ENCODE measurements around the gene ANKRD42. TPM values are rescaled to one million over a fixed set of nuclear protein-coding genes. Genes with fewer than 3 reads are reported as not detected.

ANKRD42 gene
- total and polyA plus RNA-seq, 2 experiments from 2014 or later: 5.3 to 5.7 TPM

DNA sequence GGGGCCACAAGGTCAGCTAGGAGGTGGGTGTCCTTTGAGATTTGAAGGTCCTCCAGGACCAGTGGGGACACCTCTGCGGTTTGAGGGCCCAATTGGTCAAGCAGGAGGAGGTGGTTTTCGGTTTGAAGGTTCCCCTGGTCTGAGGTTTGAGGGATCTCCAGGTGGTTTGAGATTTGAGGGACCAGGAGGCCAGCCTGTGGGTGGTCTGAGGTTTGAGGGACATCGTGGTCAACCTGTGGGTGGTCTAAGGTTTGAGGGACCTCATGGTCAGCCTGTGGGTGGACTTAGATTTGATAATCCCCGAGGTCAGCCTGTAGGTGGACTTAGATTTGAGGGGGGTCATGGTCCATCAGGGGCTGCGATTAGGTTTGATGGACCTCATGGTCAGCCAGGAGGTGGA, 24.8 kb upstream of the ANKRD42 start:
- no peak for TF ChIP-seq STAT1 (IDR thresholded peaks at IDR 0.05; ENCODE audit: unreplicated experiment)
- no peak for TF ChIP-seq ZNF114 (CRISPR knock-in tag; IDR thresholded peaks at IDR 0.05)
- TF ChIP-seq EZH2phosphoT487 (IDR thresholded peaks at IDR 0.05; ENCODE audit: unreplicated experiment): no peak
- TF ChIP-seq POLR2AphosphoS5 (IDR thresholded peaks at IDR 0.05; ENCODE audit: low read depth): no peak
- TF ChIP-seq, protein P1, sequence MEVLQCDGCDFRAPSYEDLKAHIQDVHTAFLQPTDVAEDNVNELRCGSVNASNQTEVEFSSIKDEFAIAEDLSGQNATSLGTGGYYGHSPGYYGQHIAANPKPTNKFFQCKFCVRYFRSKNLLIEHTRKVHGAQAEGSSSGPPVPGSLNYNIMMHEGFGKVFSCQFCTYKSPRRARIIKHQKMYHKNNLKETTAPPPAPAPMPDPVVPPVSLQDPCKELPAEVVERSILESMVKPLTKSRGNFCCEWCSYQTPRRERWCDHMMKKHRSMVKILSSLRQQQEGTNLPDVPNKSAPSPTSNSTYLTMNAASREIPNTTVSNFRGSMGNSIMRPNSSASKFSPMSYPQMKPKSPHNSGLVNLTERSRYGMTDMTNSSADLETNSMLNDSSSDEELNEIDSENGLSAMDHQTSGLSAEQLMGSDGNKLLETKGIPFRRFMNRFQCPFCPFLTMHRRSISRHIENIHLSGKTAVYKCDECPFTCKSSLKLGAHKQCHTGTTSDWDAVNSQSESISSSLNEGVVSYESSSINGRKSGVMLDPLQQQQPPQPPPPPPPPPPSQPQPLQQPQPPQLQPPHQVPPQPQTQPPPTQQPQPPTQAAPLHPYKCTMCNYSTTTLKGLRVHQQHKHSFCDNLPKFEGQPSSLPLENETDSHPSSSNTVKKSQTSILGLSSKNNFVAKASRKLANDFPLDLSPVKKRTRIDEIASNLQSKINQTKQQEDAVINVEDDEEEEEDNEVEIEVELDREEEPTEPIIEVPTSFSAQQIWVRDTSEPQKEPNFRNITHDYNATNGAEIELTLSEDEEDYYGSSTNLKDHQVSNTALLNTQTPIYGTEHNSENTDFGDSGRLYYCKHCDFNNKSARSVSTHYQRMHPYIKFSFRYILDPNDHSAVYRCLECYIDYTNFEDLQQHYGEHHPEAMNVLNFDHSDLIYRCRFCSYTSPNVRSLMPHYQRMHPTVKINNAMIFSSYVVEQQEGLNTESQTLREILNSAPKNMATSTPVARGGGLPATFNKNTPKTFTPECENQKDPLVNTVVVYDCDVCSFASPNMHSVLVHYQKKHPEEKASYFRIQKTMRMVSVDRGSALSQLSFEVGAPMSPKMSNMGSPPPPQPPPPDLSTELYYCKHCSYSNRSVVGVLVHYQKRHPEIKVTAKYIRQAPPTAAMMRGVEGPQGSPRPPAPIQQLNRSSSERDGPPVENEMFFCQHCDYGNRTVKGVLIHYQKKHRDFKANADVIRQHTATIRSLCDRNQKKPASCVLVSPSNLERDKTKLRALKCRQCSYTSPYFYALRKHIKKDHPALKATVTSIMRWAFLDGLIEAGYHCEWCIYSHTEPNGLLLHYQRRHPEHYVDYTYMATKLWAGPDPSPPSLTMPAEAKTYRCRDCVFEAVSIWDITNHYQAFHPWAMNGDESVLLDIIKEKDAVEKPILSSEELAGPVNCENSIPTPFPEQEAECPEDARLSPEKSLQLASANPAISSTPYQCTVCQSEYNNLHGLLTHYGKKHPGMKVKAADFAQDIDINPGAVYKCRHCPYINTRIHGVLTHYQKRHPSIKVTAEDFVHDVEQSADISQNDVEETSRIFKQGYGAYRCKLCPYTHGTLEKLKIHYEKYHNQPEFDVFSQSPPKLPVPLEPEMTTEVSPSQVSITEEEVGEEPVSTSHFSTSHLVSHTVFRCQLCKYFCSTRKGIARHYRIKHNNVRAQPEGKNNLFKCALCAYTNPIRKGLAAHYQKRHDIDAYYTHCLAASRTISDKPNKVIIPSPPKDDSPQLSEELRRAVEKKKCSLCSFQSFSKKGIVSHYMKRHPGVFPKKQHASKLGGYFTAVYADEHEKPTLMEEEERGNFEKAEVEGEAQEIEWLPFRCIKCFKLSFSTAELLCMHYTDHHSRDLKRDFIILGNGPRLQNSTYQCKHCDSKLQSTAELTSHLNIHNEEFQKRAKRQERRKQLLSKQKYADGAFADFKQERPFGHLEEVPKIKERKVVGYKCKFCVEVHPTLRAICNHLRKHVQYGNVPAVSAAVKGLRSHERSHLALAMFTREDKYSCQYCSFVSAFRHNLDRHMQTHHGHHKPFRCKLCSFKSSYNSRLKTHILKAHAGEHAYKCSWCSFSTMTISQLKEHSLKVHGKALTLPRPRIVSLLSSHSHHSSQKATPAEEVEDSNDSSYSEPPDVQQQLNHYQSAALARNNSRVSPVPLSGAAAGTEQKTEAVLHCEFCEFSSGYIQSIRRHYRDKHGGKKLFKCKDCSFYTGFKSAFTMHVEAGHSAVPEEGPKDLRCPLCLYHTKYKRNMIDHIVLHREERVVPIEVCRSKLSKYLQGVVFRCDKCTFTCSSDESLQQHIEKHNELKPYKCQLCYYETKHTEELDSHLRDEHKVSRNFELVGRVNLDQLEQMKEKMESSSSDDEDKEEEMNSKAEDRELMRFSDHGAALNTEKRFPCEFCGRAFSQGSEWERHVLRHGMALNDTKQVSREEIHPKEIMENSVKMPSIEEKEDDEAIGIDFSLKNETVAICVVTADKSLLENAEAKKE (CRISPR knock-in tag; IDR thresholded peaks at IDR 0.05): no peak
- TF ChIP-seq, protein P2, sequence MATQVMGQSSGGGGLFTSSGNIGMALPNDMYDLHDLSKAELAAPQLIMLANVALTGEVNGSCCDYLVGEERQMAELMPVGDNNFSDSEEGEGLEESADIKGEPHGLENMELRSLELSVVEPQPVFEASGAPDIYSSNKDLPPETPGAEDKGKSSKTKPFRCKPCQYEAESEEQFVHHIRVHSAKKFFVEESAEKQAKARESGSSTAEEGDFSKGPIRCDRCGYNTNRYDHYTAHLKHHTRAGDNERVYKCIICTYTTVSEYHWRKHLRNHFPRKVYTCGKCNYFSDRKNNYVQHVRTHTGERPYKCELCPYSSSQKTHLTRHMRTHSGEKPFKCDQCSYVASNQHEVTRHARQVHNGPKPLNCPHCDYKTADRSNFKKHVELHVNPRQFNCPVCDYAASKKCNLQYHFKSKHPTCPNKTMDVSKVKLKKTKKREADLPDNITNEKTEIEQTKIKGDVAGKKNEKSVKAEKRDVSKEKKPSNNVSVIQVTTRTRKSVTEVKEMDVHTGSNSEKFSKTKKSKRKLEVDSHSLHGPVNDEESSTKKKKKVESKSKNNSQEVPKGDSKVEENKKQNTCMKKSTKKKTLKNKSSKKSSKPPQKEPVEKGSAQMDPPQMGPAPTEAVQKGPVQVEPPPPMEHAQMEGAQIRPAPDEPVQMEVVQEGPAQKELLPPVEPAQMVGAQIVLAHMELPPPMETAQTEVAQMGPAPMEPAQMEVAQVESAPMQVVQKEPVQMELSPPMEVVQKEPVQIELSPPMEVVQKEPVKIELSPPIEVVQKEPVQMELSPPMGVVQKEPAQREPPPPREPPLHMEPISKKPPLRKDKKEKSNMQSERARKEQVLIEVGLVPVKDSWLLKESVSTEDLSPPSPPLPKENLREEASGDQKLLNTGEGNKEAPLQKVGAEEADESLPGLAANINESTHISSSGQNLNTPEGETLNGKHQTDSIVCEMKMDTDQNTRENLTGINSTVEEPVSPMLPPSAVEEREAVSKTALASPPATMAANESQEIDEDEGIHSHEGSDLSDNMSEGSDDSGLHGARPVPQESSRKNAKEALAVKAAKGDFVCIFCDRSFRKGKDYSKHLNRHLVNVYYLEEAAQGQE (IDR thresholded peaks at IDR 0.05; ENCODE audit: unreplicated experiment): no peak
- TF ChIP-seq EZH2 (IDR thresholded peaks at IDR 0.05; ENCODE audit: low read depth, unreplicated experiment): no peak
- TF ChIP-seq, protein P3, sequence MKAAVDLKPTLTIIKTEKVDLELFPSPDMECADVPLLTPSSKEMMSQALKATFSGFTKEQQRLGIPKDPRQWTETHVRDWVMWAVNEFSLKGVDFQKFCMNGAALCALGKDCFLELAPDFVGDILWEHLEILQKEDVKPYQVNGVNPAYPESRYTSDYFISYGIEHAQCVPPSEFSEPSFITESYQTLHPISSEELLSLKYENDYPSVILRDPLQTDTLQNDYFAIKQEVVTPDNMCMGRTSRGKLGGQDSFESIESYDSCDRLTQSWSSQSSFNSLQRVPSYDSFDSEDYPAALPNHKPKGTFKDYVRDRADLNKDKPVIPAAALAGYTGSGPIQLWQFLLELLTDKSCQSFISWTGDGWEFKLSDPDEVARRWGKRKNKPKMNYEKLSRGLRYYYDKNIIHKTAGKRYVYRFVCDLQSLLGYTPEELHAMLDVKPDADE (IDR thresholded peaks at IDR 0.05): no peak
- TF ChIP-seq, protein P4, sequence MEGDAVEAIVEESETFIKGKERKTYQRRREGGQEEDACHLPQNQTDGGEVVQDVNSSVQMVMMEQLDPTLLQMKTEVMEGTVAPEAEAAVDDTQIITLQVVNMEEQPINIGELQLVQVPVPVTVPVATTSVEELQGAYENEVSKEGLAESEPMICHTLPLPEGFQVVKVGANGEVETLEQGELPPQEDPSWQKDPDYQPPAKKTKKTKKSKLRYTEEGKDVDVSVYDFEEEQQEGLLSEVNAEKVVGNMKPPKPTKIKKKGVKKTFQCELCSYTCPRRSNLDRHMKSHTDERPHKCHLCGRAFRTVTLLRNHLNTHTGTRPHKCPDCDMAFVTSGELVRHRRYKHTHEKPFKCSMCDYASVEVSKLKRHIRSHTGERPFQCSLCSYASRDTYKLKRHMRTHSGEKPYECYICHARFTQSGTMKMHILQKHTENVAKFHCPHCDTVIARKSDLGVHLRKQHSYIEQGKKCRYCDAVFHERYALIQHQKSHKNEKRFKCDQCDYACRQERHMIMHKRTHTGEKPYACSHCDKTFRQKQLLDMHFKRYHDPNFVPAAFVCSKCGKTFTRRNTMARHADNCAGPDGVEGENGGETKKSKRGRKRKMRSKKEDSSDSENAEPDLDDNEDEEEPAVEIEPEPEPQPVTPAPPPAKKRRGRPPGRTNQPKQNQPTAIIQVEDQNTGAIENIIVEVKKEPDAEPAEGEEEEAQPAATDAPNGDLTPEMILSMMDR (conservative IDR thresholded peaks at IDR 0.05; ENCODE audit: low read depth in 2 of 2): no peak
- no peak for TF ChIP-seq JUNB (IDR thresholded peaks at IDR 0.05; ENCODE audit: unreplicated experiment)
- Histone ChIP-seq H3K4me2 (no peak overlapping the region), H2AFZ (no peak overlapping the region), H3K4me1 (ENCODE audit: insufficient read depth) (no peaks in the 10 kb centered on the region), H4K20me1 (replicated peaks; ENCODE audit: insufficient read depth) (peaks cover 41% of the 10 kb centered on the region), H3K4me3 (no peak overlapping the region), H3K27me3 (ENCODE audit: insufficient read depth) (no peaks in the 10 kb centered on the region), H3K79me2 (replicated peaks; ENCODE audit: insufficient read depth) (peaks cover 100% of the 10 kb centered on the region), H3K36me3 (ENCODE audit: insufficient read depth) (peaks cover 61% of the 10 kb centered on the region; the same call in 1 of the 2 replicates), H3K9me2 (ENCODE audit: insufficient read depth) (no peaks in the 10 kb centered on the region), H3F3A (replicated peaks; ENCODE audit: low read depth) (no peaks in the 10 kb centered on the region), H3K27ac (ENCODE audit: low read depth) (no peak overlapping the region)
- no peak overlapping the region for H3K4me3 Mint-ChIP-seq
- DNase-seq (ENCODE audit: low spot score): no peak
- H3K27ac Mint-ChIP-seq: no peak overlapping the region
- ATAC-seq: no peak
- peaks cover 7% of the 10 kb centered on the region; the same call in 1 of the 3 replicates for H3K4me1 Mint-ChIP-seq
- peaks cover 83% of the 10 kb centered on the region for H3K36me3 Mint-ChIP-seq (ENCODE audit: low read depth)
- H3K9me3 Mint-ChIP-seq: no peaks in the 10 kb centered on the region
- H3K27me3 Mint-ChIP-seq (ENCODE audit: insufficient read depth, low read depth, poor library complexity): peaks cover 2% of the 10 kb centered on the region

Data from GM23338 (cell line).